Fibroblast of skin of abdomen (primary cell): Measurements from ENCODE around the gene SPEG.
"Not testable (repeated sequence)": the region's sequence is repeated elsewhere in the genome, so short reads cannot be mapped to it uniquely, and the experiment has no call there.

ENCODE experiments used
- DNase-seq: peaks from one replicate; pipeline ENCODE4 v3.0.0-alpha.2; 2013

SPEG gene

DNA sequence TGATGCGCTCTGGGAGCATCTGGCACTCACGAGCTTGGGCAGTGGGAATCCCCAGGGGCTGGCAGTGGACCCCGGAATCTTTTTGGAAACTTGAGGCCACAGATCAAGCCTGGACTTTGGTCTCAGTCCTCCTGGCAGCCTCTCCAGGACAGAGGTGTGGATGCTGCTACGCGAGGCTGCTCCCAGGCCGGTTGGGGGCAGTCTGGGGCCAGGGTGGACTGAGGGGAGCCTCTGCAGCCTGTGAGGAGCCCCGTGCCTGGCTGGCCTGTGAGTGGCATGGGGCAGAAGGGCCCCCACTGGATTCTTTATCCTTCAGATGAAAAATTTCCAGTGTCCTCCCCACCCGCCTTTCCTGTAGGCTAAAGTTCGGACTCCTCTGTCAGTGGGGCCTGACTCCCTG lies 29.2 kb upstream of the SPEG start:
- DNase-seq, result peak; percentile 35

DNA sequence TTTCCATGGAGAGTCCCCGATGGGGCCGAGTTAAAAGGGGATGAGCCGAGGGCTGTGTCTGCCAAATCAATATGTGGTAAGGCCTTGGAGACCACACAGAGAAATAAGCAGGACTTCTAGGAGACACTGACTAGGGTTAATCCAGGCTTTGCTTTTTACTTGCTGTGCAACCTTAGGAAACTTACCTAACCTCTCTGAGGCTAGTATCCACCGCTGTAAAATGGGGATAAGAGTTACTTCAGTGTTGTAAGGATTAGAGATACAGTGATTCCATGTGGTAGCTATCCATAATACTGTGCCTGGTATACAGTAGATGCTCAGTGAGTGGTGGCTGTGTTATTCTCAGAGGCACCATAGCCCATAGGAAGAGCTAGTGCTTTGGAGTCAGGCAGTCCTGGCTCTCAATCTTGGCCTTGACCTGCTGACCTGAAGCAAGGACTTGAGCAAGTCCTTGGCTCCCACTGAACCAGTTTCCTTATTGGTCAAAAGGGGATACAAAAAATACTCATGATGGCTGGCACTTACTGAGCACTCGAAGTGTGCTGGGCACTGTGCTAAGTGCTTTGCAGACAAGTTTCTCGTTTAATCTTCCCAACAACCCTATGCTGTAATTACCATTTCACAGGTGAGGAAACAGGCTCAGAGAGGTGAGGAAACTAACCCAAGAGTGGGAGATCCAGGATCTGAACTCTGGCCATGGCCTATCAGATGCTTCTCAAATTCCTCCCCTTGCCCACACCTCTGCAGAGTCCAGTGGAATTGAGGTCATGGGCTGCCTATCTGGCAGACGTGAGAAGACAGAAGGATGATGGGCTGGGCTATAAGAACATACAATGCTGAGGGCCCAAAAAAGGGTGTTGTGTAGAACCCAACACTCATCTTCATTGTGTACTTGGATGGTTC lies 28.4 kb upstream of the SPEG start:
- DNase-seq, result no peak

DNA sequence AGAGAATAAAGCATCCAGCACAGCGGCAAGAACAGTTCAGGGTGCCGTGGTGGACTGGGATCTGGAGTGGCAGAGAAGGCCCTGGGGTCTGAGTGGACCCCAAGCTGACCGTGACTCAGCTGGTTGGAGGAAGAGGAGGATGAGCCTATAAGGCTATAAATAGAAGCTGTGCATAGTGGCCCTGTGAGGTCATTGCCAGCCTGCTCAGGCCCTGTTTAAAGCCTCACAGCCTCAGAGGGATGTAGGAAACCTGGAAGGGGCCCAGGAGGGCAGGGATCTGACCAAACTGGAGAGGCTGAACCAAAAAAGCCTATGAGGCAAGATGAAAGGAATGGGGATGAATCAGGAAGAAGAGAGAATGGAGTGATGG lies 27.8 kb upstream of the SPEG start:
- DNase-seq, result peak; percentile 97

DNA sequence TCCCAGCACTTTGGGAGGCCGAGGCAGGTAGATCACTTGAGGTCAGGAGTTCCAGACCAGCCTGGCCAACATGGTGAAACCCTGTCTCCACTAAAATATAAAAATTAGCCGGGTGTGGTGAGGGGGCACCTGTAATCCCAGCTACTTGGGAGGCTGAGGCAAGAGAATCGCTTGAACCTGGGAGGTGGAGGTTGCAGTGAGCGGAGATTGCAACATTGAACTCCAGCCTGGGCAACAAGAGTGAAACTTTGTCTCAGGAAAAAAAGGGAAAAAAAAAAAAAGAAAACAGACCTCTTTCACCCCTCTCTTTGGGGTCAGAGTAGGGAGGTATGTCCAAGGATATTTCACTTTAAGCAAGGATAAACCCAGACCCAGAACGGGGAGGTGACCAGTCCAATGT lies 27.3 kb upstream of the SPEG start:
- not testable (repeated sequence) for DNase-seq

DNA sequence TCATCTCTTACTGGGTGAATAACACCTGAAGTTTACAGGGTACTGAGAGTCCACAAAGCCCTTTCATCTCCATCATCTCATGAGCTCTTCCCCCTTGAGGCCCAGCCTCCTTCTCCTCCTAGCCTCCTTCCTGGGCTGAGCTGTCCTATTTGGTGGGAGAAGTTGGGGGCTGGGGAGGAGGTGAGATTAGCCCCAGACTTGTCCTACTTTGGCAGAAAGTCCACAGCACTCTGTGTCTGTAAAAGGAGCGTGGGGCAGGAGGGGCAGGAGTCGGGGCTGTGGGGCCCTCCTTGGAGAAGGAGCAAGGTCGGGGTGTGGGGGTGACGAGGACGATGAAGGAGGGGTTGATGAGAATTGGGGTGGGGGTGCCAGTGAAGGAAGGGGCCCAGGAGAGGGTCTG lies 26.4 kb upstream of the SPEG start:
- DNase-seq, result no peak

DNA sequence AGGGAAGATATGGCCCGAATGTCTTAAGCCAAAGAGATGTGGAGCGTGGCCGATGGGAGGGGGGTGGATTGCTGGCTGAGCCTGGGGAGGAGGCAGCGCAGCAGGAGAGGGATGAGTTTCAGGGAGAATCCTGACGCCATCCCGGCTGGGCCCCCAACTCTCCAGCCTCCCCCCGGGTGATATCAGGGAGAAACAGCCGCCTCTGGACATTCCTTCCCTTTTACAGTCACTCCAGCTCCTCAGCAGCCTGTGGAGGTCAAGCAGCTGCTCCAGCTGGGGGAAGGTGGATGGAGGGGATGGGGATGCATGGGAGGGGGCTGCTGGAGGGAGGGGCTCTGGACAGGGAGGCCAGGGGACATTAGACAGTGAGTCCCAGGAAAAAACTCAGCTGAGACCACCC lies 26.0 kb upstream of the SPEG start:
- peak; percentile 67 for DNase-seq

DNA sequence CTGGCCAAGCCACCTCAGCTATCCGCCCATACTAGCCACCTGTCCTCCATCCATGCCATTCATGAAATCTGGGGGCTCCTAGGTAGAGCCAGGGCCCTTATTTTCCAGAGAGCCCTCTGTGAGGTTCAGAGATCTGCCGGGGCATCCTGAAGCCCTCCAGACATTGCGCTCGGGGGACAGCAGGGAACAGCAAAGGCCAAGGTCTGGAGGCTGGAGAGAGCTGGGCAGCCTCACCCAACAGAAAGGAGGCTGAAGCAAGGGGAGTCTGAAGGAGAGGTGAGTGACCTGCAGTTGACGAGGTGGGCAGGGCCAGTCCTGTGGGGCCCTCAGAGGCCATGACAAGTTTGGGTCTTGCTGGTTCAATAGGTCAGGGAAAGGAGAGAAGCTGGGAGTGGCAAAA lies 25.0 kb upstream of the SPEG start:
- DNase-seq, result no peak

DNA sequence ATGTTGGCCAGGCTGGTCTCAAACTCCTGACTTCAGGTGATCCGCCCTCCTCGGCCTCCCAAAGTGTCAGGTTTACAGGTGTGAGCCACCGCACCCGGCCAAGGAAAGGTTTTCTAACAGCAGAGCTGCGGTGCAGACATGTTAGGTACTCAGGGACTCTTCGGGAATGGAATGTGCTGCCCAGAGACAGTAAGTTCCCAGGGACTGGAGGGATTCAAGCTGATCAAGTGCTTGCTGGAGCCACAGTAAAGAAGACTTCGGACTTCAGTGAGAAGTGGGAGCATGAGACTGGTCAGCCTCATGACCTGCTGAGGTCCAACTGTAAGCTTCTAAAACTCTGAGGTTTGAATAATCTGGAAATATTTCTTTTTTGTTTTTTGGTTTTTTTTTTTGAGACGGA lies 24.3 kb upstream of the SPEG start:
- no peak for DNase-seq

DNA sequence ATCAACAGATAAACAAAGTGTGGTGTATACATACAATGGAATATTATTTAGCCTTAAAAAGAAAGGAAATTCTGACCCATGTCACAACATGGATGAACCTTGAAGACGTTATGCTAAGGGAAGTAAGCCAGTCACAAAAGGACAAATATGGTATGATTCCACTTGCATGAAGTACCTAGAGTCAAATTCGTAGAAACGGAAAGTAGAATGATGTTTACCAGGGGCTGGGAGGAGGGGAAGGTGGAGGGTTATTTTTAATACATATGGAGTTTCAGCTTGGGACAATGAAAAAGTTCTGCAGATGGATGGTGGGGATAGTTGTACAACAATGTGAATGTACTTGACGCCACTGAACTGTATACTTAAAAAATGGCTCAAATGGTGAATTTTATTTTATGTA lies 19.8 kb upstream of the SPEG start:
- no peak for DNase-seq

DNA sequence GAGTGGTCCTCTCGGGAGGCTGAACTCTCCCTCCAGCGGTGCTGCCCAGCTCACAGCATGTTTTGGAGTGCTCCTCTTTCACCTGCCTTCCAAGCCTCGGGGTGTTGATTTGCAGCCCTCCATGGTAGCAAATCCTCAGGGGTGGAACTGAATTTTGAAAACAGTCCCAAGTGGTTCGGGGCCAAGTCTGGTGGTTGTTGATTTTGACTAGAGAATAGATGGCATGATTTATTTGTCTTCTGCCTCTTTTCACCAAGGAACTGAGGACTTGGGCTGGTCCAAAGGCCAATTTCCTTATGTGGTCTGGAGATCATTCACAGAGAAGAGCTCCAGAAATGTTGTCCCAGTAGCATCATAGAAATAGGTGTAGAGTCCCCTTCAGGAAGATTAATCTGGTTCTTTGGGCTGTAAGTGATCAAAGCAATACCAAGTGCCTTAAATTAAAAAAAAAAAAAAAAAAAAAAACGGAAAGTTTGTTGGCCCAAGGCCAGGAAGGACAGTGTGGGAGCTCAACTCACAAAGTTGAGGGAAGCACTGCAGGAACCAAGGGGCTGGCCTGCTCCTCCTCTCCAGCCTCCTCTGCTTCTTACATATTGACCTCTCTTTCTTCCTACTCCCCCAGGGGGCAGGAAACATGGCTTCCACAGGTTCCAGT lies 18.9 kb upstream of the SPEG start:
- no peak for DNase-seq

DNA sequence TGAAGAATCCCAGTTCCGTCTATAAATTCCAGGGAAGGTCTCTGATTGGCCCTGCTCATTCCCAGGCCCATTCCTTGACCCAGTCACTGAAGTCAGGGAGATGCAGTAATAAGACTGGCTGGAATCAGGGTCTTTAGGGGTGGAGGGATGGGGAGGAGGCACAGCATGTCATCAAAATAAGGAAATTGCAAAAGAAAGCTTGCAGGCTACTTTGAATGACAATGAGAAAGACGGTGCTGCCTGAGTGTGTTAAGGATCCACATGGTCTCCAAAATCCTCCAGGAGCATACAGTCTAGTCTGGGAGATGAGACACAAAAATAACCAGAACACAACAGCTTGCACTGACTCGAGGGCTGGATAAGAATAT lies 18.4 kb upstream of the SPEG start:
- no peak for DNase-seq

DNA sequence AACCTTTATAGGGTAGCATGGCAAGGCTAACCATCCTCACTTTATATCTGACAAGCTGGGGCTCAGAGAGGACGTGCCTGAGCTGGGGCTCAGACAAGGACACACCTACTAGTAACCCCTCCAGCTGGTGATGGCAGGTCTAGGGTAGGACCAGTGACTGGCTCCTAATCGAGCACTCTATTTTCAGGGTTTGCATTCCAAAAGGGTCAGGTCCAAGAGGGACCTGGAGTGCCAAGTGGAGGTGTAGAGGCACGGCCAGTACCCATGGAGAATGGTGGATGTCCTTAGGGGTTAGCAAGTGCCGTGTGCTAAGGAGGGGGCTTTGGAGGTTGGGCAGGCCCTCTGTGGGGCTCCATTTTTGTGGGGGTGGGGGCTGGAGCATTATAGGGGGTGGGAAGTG lies 17.7 kb upstream of the SPEG start:
- no peak for DNase-seq

DNA sequence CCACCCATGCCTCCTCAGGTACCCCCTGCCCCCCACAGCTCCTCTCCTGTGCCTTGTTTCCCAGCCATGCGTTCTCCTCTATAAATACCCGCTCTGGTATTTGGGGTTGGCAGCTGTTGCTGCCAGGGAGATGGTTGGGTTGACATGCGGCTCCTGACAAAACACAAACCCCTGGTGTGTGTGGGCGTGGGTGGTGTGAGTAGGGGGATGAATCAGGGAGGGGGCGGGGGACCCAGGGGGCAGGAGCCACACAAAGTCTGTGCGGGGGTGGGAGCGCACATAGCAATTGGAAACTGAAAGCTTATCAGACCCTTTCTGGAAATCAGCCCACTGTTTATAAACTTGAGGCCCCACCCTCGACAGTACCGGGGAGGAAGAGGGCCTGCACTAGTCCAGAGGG lies 17.3 kb upstream of the SPEG start:
- DNase-seq, result no peak

DNA sequence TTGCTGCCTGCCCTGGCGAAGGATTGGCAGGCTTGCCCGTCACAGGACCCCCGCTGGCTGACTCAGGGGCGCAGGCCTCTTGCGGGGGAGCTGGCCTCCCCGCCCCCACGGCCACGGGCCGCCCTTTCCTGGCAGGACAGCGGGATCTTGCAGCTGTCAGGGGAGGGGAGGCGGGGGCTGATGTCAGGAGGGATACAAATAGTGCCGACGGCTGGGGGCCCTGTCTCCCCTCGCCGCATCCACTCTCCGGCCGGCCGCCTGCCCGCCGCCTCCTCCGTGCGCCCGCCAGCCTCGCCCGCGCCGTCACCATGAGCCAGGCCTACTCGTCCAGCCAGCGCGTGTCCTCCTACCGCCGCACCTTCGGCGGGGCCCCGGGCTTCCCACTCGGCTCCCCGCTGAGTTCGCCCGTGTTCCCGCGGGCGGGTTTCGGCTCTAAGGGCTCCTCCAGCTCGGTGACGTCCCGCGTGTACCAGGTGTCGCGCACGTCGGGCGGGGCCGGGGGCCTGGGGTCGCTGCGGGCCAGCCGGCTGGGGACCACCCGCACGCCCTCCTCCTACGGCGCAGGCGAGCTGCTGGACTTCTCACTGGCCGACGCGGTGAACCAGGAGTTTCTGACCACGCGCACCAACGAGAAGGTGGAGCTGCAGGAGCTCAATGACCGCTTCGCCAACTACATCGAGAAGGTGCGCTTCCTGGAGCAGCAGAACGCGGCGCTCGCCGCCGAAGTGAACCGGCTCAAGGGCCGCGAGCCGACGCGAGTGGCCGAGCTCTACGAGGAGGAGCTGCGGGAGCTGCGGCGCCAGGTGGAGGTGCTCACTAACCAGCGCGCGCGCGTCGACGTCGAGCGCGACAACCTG lies 16.3 kb upstream of the SPEG start, which contains the start of gene DES:
Gene DES, plus strand, starts transcription at position 223 of the 857 bp plus-strand sequence. Its CDS starts 86 bp downstream, at position 309.
- no peak for DNase-seq

DNA sequence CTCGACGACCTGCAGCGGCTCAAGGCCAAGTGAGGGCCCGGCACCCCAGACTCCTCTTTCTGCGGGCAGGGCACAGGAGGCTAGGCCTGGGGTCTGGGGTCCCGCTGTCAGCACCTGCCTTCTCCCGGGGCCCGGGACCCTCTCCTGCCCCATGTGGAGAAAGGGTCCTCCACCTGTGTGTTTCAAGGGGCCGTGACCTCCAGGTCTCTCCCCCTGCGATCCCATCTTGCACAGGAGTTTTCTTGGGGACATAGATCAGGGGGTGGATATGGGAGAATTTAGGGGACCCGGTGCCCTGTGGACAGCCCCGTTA lies 15.7 kb upstream of the SPEG start:
- DNase-seq, result no peak

DNA sequence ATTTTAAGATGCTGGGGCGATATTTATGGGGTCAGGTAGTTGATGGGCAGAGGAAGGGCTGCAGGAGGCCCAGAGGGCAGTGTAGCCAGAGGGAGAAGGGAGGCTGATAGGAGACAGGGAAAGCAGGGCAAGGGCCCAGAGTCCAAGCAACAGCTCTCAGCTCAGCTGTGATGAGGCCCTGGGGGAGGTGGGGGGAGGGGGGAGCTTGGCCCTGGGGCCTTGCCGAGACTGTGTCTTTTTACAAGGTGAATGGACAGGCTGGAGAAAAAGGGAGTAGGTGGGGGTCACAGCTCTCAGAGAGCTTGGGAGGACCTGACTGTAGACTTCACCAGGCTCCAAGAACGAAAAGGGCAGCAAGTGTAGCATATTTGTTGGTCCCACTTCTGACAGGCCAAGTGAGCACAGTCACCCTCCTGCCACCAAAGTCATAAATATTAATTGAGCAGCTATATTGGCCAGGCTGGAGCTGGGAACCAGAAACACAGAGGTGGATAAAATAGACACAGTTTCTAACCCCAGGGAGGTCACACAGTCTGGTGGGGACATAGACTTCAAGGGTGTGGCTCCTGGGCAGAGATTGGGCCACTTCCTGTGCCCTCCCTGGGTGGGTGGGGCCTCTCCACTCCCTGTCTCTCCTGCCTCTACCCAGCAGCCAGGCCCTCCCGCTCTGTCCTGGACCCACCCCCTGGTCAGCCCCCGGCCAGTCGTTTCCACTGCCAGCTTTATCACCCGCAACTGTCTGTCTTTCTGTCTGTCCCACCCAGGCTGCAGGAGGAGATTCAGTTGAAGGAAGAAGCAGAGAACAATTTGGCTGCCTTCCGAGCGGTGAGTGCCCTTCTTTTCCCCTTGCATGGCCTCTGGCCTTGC lies 15.1 kb upstream of the SPEG start:
- DNase-seq, result no peak

DNA sequence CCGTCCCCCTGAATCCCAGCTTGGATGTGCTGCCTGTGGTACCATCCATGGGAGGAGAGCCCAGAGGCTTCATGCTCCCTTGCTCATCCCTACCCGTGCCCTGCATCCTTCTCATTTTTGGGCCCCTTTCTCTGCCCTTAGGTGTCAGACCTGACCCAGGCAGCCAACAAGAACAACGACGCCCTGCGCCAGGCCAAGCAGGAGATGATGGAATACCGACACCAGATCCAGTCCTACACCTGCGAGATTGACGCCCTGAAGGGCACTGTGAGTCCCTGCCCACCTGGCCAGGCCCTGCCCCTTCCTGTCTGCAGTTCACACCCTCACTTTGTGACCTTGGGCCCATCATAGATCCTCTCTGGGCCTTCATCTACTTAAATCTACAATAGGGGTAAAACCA lies 14.0 kb upstream of the SPEG start:
- DNase-seq, result no peak

DNA sequence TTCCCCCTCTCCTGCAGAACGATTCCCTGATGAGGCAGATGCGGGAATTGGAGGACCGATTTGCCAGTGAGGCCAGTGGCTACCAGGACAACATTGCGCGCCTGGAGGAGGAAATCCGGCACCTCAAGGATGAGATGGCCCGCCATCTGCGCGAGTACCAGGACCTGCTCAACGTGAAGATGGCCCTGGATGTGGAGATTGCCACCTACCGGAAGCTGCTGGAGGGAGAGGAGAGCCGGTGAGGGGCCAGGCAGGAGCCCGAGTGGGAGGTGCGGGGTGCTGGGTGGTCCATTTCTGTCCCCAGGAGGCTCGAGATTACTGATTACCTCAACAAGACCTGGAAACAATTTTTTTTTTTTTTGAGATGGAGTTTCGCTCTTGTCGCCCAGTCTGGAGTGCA lies 13.3 kb upstream of the SPEG start:
- DNase-seq, result no peak

DNA sequence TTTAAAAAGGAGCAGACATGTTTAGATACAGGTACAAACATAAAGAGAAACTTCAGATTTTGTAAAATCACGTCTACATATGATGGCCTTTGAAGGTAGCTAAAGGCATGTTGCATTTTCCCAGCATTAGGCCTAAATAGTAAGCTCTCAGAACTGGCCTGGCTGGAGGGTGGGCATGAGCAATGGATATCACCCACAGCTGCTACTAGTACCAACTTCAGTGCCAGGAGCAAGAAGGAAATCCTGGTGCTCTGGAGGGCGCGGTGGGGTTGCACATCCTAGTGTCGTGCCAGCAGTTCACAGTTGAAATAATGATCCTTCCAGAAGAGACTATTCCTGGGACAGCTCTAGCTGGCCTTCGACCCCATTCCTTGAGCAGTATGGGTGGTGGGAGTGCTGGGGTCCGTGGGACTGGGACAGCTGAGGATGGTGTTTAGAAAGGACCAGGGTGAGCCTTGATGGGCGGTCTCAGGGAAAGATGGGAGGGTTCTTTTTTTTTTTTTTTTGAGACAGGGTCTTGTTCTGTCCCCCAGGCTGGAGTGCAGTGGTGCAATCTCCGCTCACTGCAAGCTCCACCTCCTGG lies 11.6 kb upstream of the SPEG start:
- DNase-seq, result no peak

DNA sequence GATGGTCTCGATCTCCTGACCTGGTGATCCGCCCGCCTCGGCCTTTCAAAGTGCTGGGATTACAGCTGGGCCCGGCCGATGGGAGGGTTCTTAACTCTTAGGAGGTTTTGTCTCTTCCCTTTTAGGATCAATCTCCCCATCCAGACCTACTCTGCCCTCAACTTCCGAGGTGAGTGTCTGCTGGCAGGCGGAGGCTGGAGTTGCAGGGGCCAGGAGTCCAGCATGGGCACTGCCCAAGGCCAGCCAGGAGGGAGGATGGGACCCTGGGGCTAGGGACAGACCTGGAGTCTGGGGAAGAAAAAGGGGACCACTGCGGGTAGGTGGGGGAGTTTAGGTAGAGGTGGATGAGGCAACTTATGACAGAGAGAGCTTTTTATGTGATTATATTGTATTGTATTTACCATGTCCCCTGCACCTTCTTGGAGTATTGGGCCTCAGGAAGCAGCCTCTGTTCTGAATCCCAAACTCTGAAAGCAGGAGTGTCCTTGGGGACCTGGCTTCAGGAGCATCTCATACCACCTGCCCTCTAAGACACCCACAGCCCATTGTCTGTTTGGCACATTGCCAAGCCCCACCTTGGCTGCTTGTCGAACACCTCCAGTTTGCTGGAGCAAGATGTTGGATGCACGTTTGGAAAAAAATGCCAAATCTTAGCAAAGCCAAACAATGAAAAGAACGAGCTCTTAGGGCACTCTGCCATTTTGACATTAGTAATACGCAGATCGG lies 10.8 kb upstream of the SPEG start:
- DNase-seq, result no peak
